Memory B cell (primary cell): Measurements from ENCODE around the gene SRRM3.
"Not testable (repeated sequence)": the region's sequence is repeated elsewhere in the genome, so short reads cannot be mapped to it uniquely, and the experiment has no call there.

Source experiments
- ATAC-seq: fragments of 150-1000 bp; cut with Tn5 transposase; 2 replicates; pipeline ENCODE4 v1.10.0; 2021; ENCODE audit warnings: low read depth, mild to moderate bottlenecking, moderate library complexity
- DNase-seq, 2 donors: peaks; one replicate each; pipeline ENCODE4 v3.0.0; 2022; ENCODE audit warnings: low spot score in 2 of 2
- H3K27ac Mint-ChIP-seq: one replicate; pipeline ENCODE4 v1.8.0; 2022; ENCODE audit warnings: mild to moderate bottlenecking, moderate library complexity, mixed read lengths
- H3K27me3 Mint-ChIP-seq: one replicate; pipeline ENCODE4 v1.8.0; 2022; ENCODE audit warnings: mixed read lengths
- H3K36me3 Mint-ChIP-seq: one replicate; pipeline ENCODE4 v1.8.0; 2022; ENCODE audit warnings: mild to moderate bottlenecking, mixed read lengths
- H3K4me1 Mint-ChIP-seq: one replicate; pipeline ENCODE4 v1.8.0; 2022; ENCODE audit warnings: mixed read lengths
- H3K4me3 Mint-ChIP-seq: one replicate; pipeline ENCODE4 v1.8.0; 2022; ENCODE audit warnings: mild to moderate bottlenecking, moderate library complexity, mixed read lengths
- H3K9me3 Mint-ChIP-seq: one replicate; pipeline ENCODE4 v1.8.0; 2022; ENCODE audit warnings: mixed read lengths

Gene SRRM3

GRCh38 chr7:76206633-76207032 is 4.9 kb downstream of the SRRM3 start:
- Mint-ChIP-seq H3K4me3 (no peak overlapping the region), H3K36me3 (no peaks in the 10 kb centered on the region), H3K27me3 (peaks cover 18% of the 10 kb centered on the region), H3K27ac (no peak overlapping the region), H3K9me3 (no peaks in the 10 kb centered on the region), H3K4me1 (no peaks in the 10 kb centered on the region)
- DNase-seq (no peak), ATAC-seq (no peak)

- Mint-ChIP-seq H3K36me3 (no peaks in the 10 kb centered on the region), H3K4me3 (no peak overlapping the region), H3K9me3 (no peaks in the 10 kb centered on the region), H3K27ac (no peak overlapping the region), H3K4me1 (no peaks in the 10 kb centered on the region), H3K27me3 (peaks cover 15% of the 10 kb centered on the region)
- DNase-seq (no peak), ATAC-seq (no peak)
These were observed 7.6 kb downstream of the SRRM3 start for GRCh38 chr7:76209310-76209709.

GRCh38 chr7:76211216-76211615 is 9.5 kb downstream of the SRRM3 start:
- no peak overlapping the region for H3K4me3 Mint-ChIP-seq
- ATAC-seq, result no peak
- no peak overlapping the region for H3K27ac Mint-ChIP-seq
- peaks cover 6% of the 10 kb centered on the region for H3K27me3 Mint-ChIP-seq
- no peaks in the 10 kb centered on the region for H3K9me3 Mint-ChIP-seq
- no peaks in the 10 kb centered on the region for H3K4me1 Mint-ChIP-seq
- no peaks in the 10 kb centered on the region for H3K36me3 Mint-ChIP-seq
- DNase-seq, result no peak

GRCh38 chr7:76215349-76215748 is 13.7 kb downstream of the SRRM3 start:
- not testable (repeated sequence) for DNase-seq, ATAC-seq, H3K36me3 Mint-ChIP-seq, H3K4me3 Mint-ChIP-seq, H3K27ac Mint-ChIP-seq, H3K9me3 Mint-ChIP-seq, H3K4me1 Mint-ChIP-seq
- peaks cover 10% of the 10 kb centered on the region for H3K27me3 Mint-ChIP-seq

GRCh38 chr7:76216381-76217082 is 14.8 kb downstream of the SRRM3 start:
- Mint-ChIP-seq H3K27me3 (peaks cover 11% of the 10 kb centered on the region), H3K9me3 (no peaks in the 10 kb centered on the region), H3K4me3 (no peak overlapping the region), H3K27ac (no peak overlapping the region), H3K36me3 (no peaks in the 10 kb centered on the region), H3K4me1 (no peaks in the 10 kb centered on the region)
- ATAC-seq (no peak), DNase-seq (no peak)

GRCh38 chr7:76217942-76218566 is 16.4 kb downstream of the SRRM3 start:
- no peak overlapping the region for H3K27ac Mint-ChIP-seq
- no peaks in the 10 kb centered on the region for H3K4me1 Mint-ChIP-seq
- H3K9me3 Mint-ChIP-seq, result peaks cover 3% of the 10 kb centered on the region
- DNase-seq (no peak), ATAC-seq (no peak)
- H3K27me3 Mint-ChIP-seq, result peaks cover 18% of the 10 kb centered on the region
- H3K4me3 Mint-ChIP-seq, result no peak overlapping the region
- H3K36me3 Mint-ChIP-seq, result peaks cover 3% of the 10 kb centered on the region

- ATAC-seq, result no peak
- Mint-ChIP-seq H3K27ac (peak overlapping the region; percentile 5), H3K4me3 (no peak overlapping the region), H3K4me1 (no peaks in the 10 kb centered on the region), H3K9me3 (peaks cover 3% of the 10 kb centered on the region), H3K27me3 (peaks cover 18% of the 10 kb centered on the region), H3K36me3 (peaks cover 3% of the 10 kb centered on the region)
- no peak for DNase-seq
These were observed 18.7 kb downstream of the SRRM3 start for GRCh38 chr7:76220185-76221057.

GRCh38 chr7:76222333-76222732 is 20.6 kb downstream of the SRRM3 start:
- ATAC-seq, result no peak
- H3K9me3 Mint-ChIP-seq, result peaks cover 3% of the 10 kb centered on the region
- H3K27me3 Mint-ChIP-seq, result peaks cover 20% of the 10 kb centered on the region
- no peak for DNase-seq
- H3K36me3 Mint-ChIP-seq, result peaks cover 3% of the 10 kb centered on the region
- no peaks in the 10 kb centered on the region for H3K4me1 Mint-ChIP-seq
- no peak overlapping the region for H3K27ac Mint-ChIP-seq
- no peak overlapping the region for H3K4me3 Mint-ChIP-seq

GRCh38 chr7:76222839-76223238 is 21.1 kb downstream of the SRRM3 start:
- no peak for DNase-seq
- no peaks in the 10 kb centered on the region for H3K4me1 Mint-ChIP-seq
- peaks cover 3% of the 10 kb centered on the region for H3K9me3 Mint-ChIP-seq
- H3K27me3 Mint-ChIP-seq, result peaks cover 23% of the 10 kb centered on the region
- H3K4me3 Mint-ChIP-seq, result no peak overlapping the region
- ATAC-seq, result no peak
- H3K27ac Mint-ChIP-seq, result no peak overlapping the region
- peaks cover 3% of the 10 kb centered on the region for H3K36me3 Mint-ChIP-seq

- peaks cover 23% of the 10 kb centered on the region for H3K27me3 Mint-ChIP-seq
These were observed 21.7 kb downstream of the SRRM3 start for GRCh38 chr7:76223286-76223972.

GRCh38 chr7:76224695-76225094 is 23.0 kb downstream of the SRRM3 start:
- DNase-seq (no peak), ATAC-seq (no peak)
- Mint-ChIP-seq H3K4me1 (no peaks in the 10 kb centered on the region), H3K27ac (no peak overlapping the region), H3K27me3 (peaks cover 25% of the 10 kb centered on the region), H3K9me3 (peaks cover 3% of the 10 kb centered on the region), H3K36me3 (peaks cover 3% of the 10 kb centered on the region), H3K4me3 (no peak overlapping the region)

More at GRCh38 chr7:76223286-76223972, 21.7 kb downstream of the SRRM3 start:
- H3K9me3 Mint-ChIP-seq, result peaks cover 3% of the 10 kb centered on the region
- no peak overlapping the region for H3K27ac Mint-ChIP-seq
- no peak for DNase-seq
- peaks cover 3% of the 10 kb centered on the region for H3K36me3 Mint-ChIP-seq
- H3K4me1 Mint-ChIP-seq, result no peaks in the 10 kb centered on the region
- ATAC-seq, result no peak
- H3K4me3 Mint-ChIP-seq, result no peak overlapping the region

- H3K4me3 Mint-ChIP-seq, result no peak overlapping the region
- DNase-seq (no peak), ATAC-seq (no peak)
- H3K9me3 Mint-ChIP-seq, result peaks cover 3% of the 10 kb centered on the region
- no peak overlapping the region for H3K27ac Mint-ChIP-seq
- H3K4me1 Mint-ChIP-seq, result no peaks in the 10 kb centered on the region
- H3K36me3 Mint-ChIP-seq, result peaks cover 3% of the 10 kb centered on the region
- H3K27me3 Mint-ChIP-seq, result peaks cover 26% of the 10 kb centered on the region
These were observed 23.7 kb downstream of the SRRM3 start for GRCh38 chr7:76225379-76225778.

- no peaks in the 10 kb centered on the region for H3K4me1 Mint-ChIP-seq
- H3K27ac Mint-ChIP-seq, result no peak overlapping the region
- ATAC-seq, result no peak
- no peak for DNase-seq
- peaks cover 3% of the 10 kb centered on the region for H3K9me3 Mint-ChIP-seq
- peaks cover 28% of the 10 kb centered on the region for H3K27me3 Mint-ChIP-seq
- H3K4me3 Mint-ChIP-seq, result no peak overlapping the region
- peaks cover 3% of the 10 kb centered on the region for H3K36me3 Mint-ChIP-seq
These were observed 24.3 kb downstream of the SRRM3 start for GRCh38 chr7:76225951-76226350.
